Activated CD8-positive, alpha-beta memory T cell treated with anti-CD3 and anti-CD28 coated beads for 1 hour (primary cell): ENCODE measurements around the gene SCN1B.

Experiments used
- DNase-seq, 2 donors: peaks; one replicate each; pipeline ENCODE4 v3.0.0-alpha.2; 2020; ENCODE audit warnings: low read depth in 1 of 2; ENCODE audit errors: extremely low read depth in 1 of 2

Gene SCN1B

GRCh38 chr19:35070471-35070870 lies 40.2 kb downstream of the SCN1B start:
- no peak for DNase-seq

GRCh38 chr19:35073516-35073915 lies 43.2 kb downstream of the SCN1B start:
- no peak for DNase-seq

GRCh38 chr19:35073941-35074340 lies 43.7 kb downstream of the SCN1B start:
- DNase-seq = no peak

GRCh38 chr19:35074426-35075201 lies 44.3 kb downstream of the SCN1B start:
- DNase-seq = no peak

- DNase-seq = no peak
Measured at GRCh38 chr19:35075202-35076025, 45.1 kb downstream of the SCN1B start.

GRCh38 chr19:35076026-35076370 lies 45.7 kb downstream of the SCN1B start:
- no peak for DNase-seq

GRCh38 chr19:35076657-35077056 lies 46.4 kb downstream of the SCN1B start:
- DNase-seq = no peak

- no peak for DNase-seq
Measured at GRCh38 chr19:35077411-35078223, 47.3 kb downstream of the SCN1B start.

- no peak for DNase-seq
Measured at GRCh38 chr19:35079826-35080225, 49.6 kb downstream of the SCN1B start.

GRCh38 chr19:35080613-35081170 lies 50.4 kb downstream of the SCN1B start:
- no peak for DNase-seq

- DNase-seq = no peak
Measured at GRCh38 chr19:35081201-35081600, 50.9 kb downstream of the SCN1B start.

- DNase-seq = no peak
Measured at GRCh38 chr19:35083691-35084508, 53.6 kb downstream of the SCN1B start.

- no peak for DNase-seq
Measured at GRCh38 chr19:35084509-35084762, 54.2 kb downstream of the SCN1B start.

GRCh38 chr19:35085947-35086346 lies 55.7 kb downstream of the SCN1B start:
- no peak for DNase-seq

- no peak for DNase-seq
Measured at GRCh38 chr19:35086455-35086854, 56.2 kb downstream of the SCN1B start.

- no peak for DNase-seq
Measured at GRCh38 chr19:35087393-35087792, 57.1 kb downstream of the SCN1B start.

GRCh38 chr19:35088131-35088913 lies 58.1 kb downstream of the SCN1B start:
- no peak for DNase-seq

GRCh38 chr19:35089554-35089953 lies 59.3 kb downstream of the SCN1B start:
- no peak for DNase-seq
